ENCODE data around the gene TWIST2.

- TF ChIP-seq CTCF (IDR thresholded peaks at IDR 0.05 in 2 of 3, conservative IDR thresholded peaks at IDR 0.05 in 1 of 3; ENCODE audit: control insufficient read depth in 2 of 3, extremely low read depth in 1 of 3, insufficient read depth in 1 of 3, low read depth in 3 of 3, low read length in 3 of 3) (no peak), RB1 (IDR thresholded peaks at IDR 0.05; ENCODE audit: borderline replicate concordance) (no peak), NFYB (IDR thresholded peaks at IDR 0.05; ENCODE audit: insufficient read depth, low read depth, low read length) (no peak)
These were observed 92.9 kb downstream of the TWIST2 start for GRCh38 chr2:238940806-238941205.
